HG02763 (cell line): ENCODE results near the gene GPR176.

Experiments used
- ATAC-seq: cut with Tn5 transposase; IDR thresholded peaks from one replicate; pipeline ENCODE4 v1.9.1; 2021; ENCODE audit warnings: mild to moderate bottlenecking, moderate library complexity; ENCODE audit not compliant: unreplicated experiment

Gene GPR176

GRCh38 chr15:39919748-39920509 lies at the start of gene GPR176:
Gene GPR176, minus strand, starts transcription at chr15:39920266. Its CDS starts 240 bp downstream, at chr15:39920026.
- ATAC-seq = peak; percentile 8

- ATAC-seq = no peak
Measured at GRCh38 chr15:39969002-39969394, 48.9 kb upstream of the GPR176 start.

- ATAC-seq = no peak
Measured at GRCh38 chr15:39968273-39969001, 48.4 kb upstream of the GPR176 start.

GRCh38 chr15:39966521-39966920 lies 46.5 kb upstream of the GPR176 start:
- ATAC-seq = no peak

GRCh38 chr15:39963786-39964185 lies 43.7 kb upstream of the GPR176 start:
- no peak for ATAC-seq

- no peak for ATAC-seq
Measured at GRCh38 chr15:39961051-39961450, 41.0 kb upstream of the GPR176 start.

- ATAC-seq = no peak
Measured at GRCh38 chr15:39960411-39960810, 40.3 kb upstream of the GPR176 start.

GRCh38 chr15:39959411-39959810 lies 39.3 kb upstream of the GPR176 start:
- ATAC-seq = no peak

- no peak for ATAC-seq
Measured at GRCh38 chr15:39957481-39957880, 37.4 kb upstream of the GPR176 start.

- ATAC-seq = no peak
Measured at GRCh38 chr15:39953521-39953920, 33.5 kb upstream of the GPR176 start.

GRCh38 chr15:39951561-39951960 lies 31.5 kb upstream of the GPR176 start:
- ATAC-seq = no peak

- no peak for ATAC-seq
Measured at GRCh38 chr15:39948817-39949216, 28.8 kb upstream of the GPR176 start.

GRCh38 chr15:39947401-39948197 lies 27.5 kb upstream of the GPR176 start:
- no peak for ATAC-seq

GRCh38 chr15:39946862-39947261 lies 26.8 kb upstream of the GPR176 start:
- ATAC-seq = no peak

- no peak for ATAC-seq
Measured at GRCh38 chr15:39944726-39945125, 24.7 kb upstream of the GPR176 start.

- ATAC-seq = no peak
Measured at GRCh38 chr15:39942753-39943150, 22.7 kb upstream of the GPR176 start.

- ATAC-seq = no peak
Measured at GRCh38 chr15:39942101-39942752, 22.2 kb upstream of the GPR176 start.

- ATAC-seq = no peak
Measured at GRCh38 chr15:39939487-39940452, 19.7 kb upstream of the GPR176 start.

- ATAC-seq = no peak
Measured at GRCh38 chr15:39937696-39938095, 17.6 kb upstream of the GPR176 start.

GRCh38 chr15:39936681-39937080 lies 16.6 kb upstream of the GPR176 start:
- no peak for ATAC-seq
